RPMI8226 (cell line): ENCODE measurements around the gene PRAC2.

ENCODE experiments used
- DNase-seq: peaks from one replicate; pipeline ENCODE4 v3.0.0-alpha.2; 2015

Gene PRAC2

DNA sequence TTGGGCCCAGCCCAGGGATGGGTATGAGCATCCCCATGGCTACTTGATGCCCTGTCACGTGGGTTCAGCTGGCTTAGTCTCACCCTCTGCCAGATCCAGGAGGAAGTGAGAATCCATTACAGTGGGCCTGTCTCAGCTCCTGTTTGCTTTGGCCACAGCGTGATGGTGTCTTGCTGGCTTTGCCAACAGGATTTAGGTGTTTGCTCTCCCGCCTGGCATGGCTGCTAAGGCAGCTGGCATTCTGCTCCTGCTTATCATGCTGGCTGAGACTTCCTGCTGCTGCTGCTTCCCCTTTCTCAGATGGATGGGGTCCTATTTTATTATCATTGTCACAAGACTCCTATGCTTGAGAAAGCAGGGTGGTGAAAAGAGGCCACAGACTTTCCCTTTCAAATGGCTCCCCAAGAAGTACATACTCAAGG, 33.9 kb downstream of the PRAC2 start:
- DNase-seq, result peak; percentile 23

GRCh38 chr17:48757524-48757961, 34.6 kb downstream of the PRAC2 start:
- DNase-seq, result no peak

DNA sequence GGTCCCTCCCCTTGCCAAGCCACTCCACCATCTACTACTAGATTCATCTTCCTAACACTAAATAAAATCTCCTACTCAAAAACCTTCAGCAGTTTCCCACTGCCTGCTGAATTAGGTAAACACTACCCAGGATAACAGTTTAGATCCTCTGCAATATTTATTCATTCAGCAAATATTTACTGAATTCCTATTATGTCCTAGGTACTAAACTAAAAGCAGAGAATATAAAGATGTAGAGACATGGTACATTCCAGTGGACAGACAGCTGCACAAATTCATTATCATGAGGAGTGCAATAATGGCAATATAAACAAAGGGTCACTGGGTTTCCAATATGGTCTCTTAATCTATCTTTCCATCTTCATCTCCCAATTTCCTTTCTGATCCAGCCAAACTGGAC, 36.3 kb downstream of the PRAC2 start:
- no peak for DNase-seq

GRCh38 chr17:48760411-48760810, 37.4 kb downstream of the PRAC2 start:
- DNase-seq, result no peak

DNA sequence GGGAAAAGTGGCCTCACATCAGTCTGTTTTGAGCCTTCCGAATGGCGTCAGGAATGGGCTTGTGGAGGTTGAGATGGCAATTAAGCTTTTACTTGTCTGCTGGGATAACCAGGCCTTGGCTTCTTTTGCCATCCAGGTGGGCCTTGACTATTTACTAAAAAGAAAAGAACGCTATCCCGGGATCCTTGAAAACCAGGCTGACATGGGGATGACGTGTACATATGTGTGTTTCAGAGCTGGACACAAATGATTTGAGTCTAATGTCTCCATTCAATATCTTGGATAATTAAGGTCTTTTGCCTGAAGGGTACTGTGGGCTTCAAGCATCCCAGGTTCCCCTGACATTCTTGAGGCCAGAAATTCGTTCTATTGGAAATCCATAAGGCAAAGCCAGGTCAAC, 38.1 kb downstream of the PRAC2 start:
- no peak for DNase-seq

DNA sequence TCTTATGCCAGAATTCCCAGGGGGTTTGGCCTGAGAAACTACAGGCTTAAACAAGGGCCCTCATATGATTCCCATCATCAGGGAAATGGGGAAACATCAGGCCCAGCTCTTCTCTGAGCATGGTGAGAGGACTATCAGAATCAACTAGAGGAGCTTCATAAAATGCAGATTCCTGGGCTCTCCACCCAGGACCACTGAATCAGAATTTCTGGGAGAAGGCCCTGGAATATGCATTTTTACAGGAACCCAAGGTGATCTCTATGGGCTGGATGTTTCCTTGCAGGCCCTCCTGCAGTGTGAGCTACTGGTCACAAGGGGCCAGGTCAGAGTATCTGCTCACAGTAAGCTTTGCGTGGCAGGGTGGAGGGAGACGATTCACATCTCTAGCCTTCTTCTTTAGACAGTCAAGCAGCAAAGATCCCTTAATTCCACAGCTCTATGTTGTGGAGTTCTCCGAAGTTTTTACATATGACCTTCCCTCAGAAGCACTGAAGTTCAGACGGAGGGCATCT, 44.3 kb downstream of the PRAC2 start:
- no peak for DNase-seq

GRCh38 chr17:48769009-48769675, 46.2 kb downstream of the PRAC2 start:
- DNase-seq, result no peak

DNA sequence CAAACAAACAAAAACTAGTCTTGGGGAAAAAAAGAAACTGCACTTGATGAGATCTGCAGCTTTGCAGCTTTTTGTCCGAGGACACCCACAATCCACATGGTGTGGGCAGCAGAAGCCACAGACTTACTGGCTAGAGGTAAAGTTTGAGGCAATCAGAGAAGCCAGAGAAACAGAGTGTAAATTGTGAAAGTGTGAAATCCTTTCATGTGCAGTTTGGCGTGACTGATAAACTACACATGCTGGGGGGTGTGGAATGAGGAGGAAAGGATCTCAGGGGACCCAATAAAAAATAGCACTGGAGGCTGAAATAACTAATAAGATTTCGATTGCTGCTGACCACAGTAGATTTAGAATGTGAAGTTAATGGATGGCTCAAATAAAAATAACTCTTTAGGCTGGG, 48.0 kb downstream of the PRAC2 start:
- DNase-seq, result no peak

- no peak for DNase-seq
Measured at GRCh38 chr17:48773245-48773644, 50.3 kb downstream of the PRAC2 start.
